Natural killer cell (primary cell): ENCODE measurements around the gene FXN. TPM values are rescaled to one million over a fixed set of nuclear protein-coding genes. Genes with fewer than 3 reads are reported as not detected.
"Not testable (repeated sequence)": the region's sequence is repeated elsewhere in the genome, so short reads cannot be mapped to it uniquely, and the experiment has no call there.

ENCODE experiments used
- ATAC-seq, 3 donors: fragments of 150-1000 bp in 2 of 3; fragments of 200-7000 bp in 1 of 3; cut with Tn5 transposase; 1 replicate in 1 of 3; 2 replicates in 2 of 3; pipeline ENCODE4 v1.10.0; 2021; ENCODE audit warnings: mild to moderate bottlenecking in 2 of 3, moderate library complexity in 2 of 3
- DNase-seq, 2 donors: peaks; one replicate each; pipeline versions ENCODE4 v3.0.0 to v3.0.0-alpha.2; 2013 to 2021; ENCODE audit warnings: mixed read lengths in 1 of 2
- H3K27ac ChIP-seq: one replicate; pipeline ENCODE4 v1.5.1; 2013; ENCODE audit warnings: mild to moderate bottlenecking, low read length
- H3K27me3 ChIP-seq: one replicate; pipeline ENCODE4 v1.6.1; 2013; ENCODE audit warnings: low read length; ENCODE audit not compliant: control insufficient read depth, insufficient read depth
- H3K36me3 ChIP-seq: one replicate; pipeline ENCODE4 v1.6.1; 2013; ENCODE audit warnings: low read length; ENCODE audit not compliant: control insufficient read depth, insufficient read depth
- H3K4me1 ChIP-seq: one replicate; pipeline ENCODE4 v1.6.1; 2013; ENCODE audit warnings: low read length; ENCODE audit not compliant: control insufficient read depth, insufficient read depth
- H3K4me3 ChIP-seq: one replicate; pipeline ENCODE4 v1.5.1; 2013; ENCODE audit warnings: low read length
- H3K9me3 ChIP-seq: one replicate; pipeline ENCODE4 v1.6.1; 2013; ENCODE audit warnings: low read length; ENCODE audit not compliant: control insufficient read depth, insufficient read depth
- H3K27ac Mint-ChIP-seq, 2 donors: one replicate each; pipeline ENCODE4 v1.8.0; 2022; ENCODE audit warnings: mild to moderate bottlenecking in 2 of 2, mixed read lengths in 2 of 2, moderate library complexity in 1 of 2
- H3K27me3 Mint-ChIP-seq, 2 donors: one replicate each; pipeline ENCODE4 v1.8.0; 2022; ENCODE audit warnings: low read depth in 2 of 2, mixed read lengths in 2 of 2
- H3K36me3 Mint-ChIP-seq: one replicate; pipeline ENCODE4 v1.8.0; 2022; ENCODE audit warnings: mixed read lengths
- H3K4me1 Mint-ChIP-seq, 2 donors: one replicate each; pipeline ENCODE4 v1.8.0; 2022; ENCODE audit warnings: mixed read lengths in 2 of 2
- H3K4me3 Mint-ChIP-seq: one replicate; pipeline ENCODE4 v1.8.0; 2022; ENCODE audit warnings: mild to moderate bottlenecking, moderate library complexity, mixed read lengths
- H3K9me3 Mint-ChIP-seq, 2 donors: one replicate each; pipeline ENCODE4 v1.8.0; 2022; ENCODE audit warnings: mixed read lengths in 2 of 2
- WGBS: methylation state at CpG from one replicate; pipeline ENCODE4 v1.1.7; 2013; ENCODE audit warnings: missing lambda C conversion rate; ENCODE audit not compliant: insufficient coverage; 5-methylcytosine and 5-hydroxymethylcytosine counted together
- intact Hi-C: fragments of 100-400 bp; cut with micrococcal nuclease; formaldehyde crosslinking; loops from one replicate; pipeline ENCODE4 v1.14.2; 2022
- total RNA-seq, 4 donors: library from RNA; stranded (reverse); fragments of 120-200 nt in 1 of 4; gene quantifications; one replicate each; pipeline versions ENCODE4 v1.2.3 to v1.2.4, GENCODE V29; 2013 to 2022
- TF ChIP-seq, protein P1 (sequence below): fragments of 200-600 bp; IDR thresholded peaks from one replicate; pipeline ENCODE4 v1.8.0; 2022; ENCODE audit warnings: antibody characterized with exemption

The FXN gene
- total RNA-seq, 3 donors from 2014 or later (not counting 1 experiment from before 2014, with no cell fraction given): 11.5 to 19.4 (median 18.9) TPM

DNA sequence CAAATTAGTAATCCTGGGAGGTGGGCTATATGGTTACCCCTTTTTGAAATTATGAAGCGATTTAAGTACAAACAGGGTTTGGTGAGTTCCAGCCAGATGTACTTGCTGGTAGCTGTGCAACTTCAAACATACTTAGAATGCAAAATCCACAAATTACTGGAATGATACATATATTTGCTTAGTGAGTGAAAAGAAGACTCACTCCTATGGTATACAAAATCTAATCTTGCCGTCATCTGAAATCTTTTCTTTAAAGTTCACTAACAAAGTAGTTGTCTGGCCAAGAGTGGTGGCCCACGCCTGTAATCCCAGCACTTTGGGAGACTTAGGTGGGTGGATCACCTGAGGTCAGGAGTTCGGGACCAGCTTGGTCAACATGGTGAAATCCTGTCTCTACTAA lies 73.6 kb downstream of the FXN start:
- H3K36me3 Mint-ChIP-seq: no peaks in the 10 kb centered on the region
- TF ChIP-seq, protein P1, sequence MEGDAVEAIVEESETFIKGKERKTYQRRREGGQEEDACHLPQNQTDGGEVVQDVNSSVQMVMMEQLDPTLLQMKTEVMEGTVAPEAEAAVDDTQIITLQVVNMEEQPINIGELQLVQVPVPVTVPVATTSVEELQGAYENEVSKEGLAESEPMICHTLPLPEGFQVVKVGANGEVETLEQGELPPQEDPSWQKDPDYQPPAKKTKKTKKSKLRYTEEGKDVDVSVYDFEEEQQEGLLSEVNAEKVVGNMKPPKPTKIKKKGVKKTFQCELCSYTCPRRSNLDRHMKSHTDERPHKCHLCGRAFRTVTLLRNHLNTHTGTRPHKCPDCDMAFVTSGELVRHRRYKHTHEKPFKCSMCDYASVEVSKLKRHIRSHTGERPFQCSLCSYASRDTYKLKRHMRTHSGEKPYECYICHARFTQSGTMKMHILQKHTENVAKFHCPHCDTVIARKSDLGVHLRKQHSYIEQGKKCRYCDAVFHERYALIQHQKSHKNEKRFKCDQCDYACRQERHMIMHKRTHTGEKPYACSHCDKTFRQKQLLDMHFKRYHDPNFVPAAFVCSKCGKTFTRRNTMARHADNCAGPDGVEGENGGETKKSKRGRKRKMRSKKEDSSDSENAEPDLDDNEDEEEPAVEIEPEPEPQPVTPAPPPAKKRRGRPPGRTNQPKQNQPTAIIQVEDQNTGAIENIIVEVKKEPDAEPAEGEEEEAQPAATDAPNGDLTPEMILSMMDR: no peak
- intact Hi-C loops: no loop called here
- no peaks in the 10 kb centered on the region for H3K9me3 ChIP-seq
- H3K4me3 Mint-ChIP-seq: no peak overlapping the region
- no peak overlapping the region for H3K4me3 ChIP-seq
- H3K9me3 Mint-ChIP-seq: no peaks in the 10 kb centered on the region
- H3K4me1 ChIP-seq: no peaks in the 10 kb centered on the region
- H3K4me1 Mint-ChIP-seq: no peaks in the 10 kb centered on the region
- H3K36me3 ChIP-seq: no peaks in the 10 kb centered on the region
- H3K27me3 ChIP-seq: no peaks in the 10 kb centered on the region
- no peaks in the 10 kb centered on the region for H3K27me3 Mint-ChIP-seq
- WGBS: 100% methylated on average over 2 of the region's 4 CpGs
- DNase-seq: no peak
- H3K27ac ChIP-seq: no peak overlapping the region
- no peak overlapping the region for H3K27ac Mint-ChIP-seq
- ATAC-seq: no peak

DNA sequence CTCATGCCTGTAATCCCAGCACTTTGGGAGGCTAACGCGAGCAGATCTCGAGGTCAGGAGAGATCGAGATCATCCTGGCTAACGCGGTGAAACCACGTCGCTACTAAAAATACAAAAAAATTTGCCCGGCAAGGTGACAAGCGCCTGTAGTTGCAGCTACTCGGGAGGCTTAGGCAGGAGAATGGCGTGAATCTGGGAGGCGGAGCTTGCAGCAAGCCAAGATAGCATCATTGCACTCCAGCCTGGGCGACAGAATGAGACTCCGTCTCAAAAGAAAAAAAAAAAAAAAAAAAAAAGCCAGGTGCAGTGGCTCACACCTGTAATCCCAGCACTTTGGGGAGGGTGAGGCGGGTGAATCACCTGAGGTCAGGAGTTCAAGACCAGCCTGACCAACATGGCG lies 77.1 kb downstream of the FXN start:
- H3K36me3 Mint-ChIP-seq, H3K4me3 ChIP-seq, H3K27me3 Mint-ChIP-seq, H3K27ac ChIP-seq, H3K4me1 Mint-ChIP-seq, H3K27me3 ChIP-seq, H3K27ac Mint-ChIP-seq, H3K4me1 ChIP-seq, DNase-seq, H3K9me3 ChIP-seq, H3K9me3 Mint-ChIP-seq, H3K36me3 ChIP-seq, intact Hi-C loops, H3K4me3 Mint-ChIP-seq, ATAC-seq: not testable (repeated sequence)
- WGBS: 97% methylated on average over 17 of the region's 17 CpGs

DNA sequence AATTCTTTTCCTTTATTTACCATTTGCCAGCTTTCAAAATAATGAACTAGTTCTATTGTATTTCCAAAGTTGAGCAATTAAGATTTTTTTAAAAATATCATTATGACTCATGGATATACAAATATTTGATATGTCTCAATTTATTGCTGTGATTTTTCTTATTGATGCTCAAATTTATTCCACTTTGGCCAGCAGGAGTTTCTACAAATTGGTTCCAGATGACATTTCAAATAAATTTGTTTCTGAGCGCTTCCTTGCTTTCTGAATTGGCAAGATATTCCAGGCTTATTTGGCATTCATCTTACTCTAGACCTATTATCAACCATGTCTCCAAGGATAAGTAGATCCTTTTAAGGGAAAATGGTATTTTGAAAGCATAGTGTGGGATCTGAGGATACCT lies 80.1 kb downstream of the FXN start:
- Histone ChIP-seq H3K27ac (no peak overlapping the region), H3K36me3 (no peaks in the 10 kb centered on the region), H3K4me3 (no peak overlapping the region), H3K4me1 (peaks cover 2% of the 10 kb centered on the region), H3K27me3 (no peaks in the 10 kb centered on the region), H3K9me3 (no peaks in the 10 kb centered on the region)
- ATAC-seq (no peak), DNase-seq (no peak)
- TF ChIP-seq, protein P1: no peak
- no peaks in the 10 kb centered on the region for H3K9me3 Mint-ChIP-seq
- intact Hi-C loops: no loop called here
- no peaks in the 10 kb centered on the region for H3K27me3 Mint-ChIP-seq
- WGBS: 100% methylated on average over 1 of the region's 1 CpG
- H3K36me3 Mint-ChIP-seq: no peaks in the 10 kb centered on the region
- H3K4me3 Mint-ChIP-seq: no peak overlapping the region
- peaks cover 0 to 2% of the 10 kb centered on the region in 2 donors for H3K4me1 Mint-ChIP-seq
- H3K27ac Mint-ChIP-seq: no peak overlapping the region

DNA sequence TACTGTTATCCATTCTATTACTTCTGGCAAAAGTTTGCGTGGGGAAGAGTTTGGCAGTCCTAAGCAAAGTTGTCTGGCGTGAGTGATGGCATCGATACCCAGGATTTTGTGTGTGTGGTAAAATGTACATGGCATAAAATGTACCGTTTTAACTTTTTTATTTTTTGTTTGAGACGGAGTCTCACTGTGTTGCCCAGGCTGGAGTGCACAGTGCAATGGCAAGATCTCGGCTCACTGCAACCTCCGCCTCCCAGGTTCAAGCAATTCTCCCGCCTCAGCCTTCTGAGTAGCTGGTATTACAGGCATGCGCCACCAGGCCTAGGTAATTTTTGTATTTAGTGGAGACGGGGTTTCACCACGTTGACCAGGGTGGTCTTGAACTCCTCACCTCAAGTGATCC lies 83.1 kb downstream of the FXN start:
- intact Hi-C loops: no loop called here
- TF ChIP-seq, protein P1: no peak
- no peak overlapping the region for H3K4me3 ChIP-seq
- H3K9me3 ChIP-seq: no peaks in the 10 kb centered on the region
- Mint-ChIP-seq H3K27me3 (no peaks in the 10 kb centered on the region), H3K36me3 (no peaks in the 10 kb centered on the region), H3K4me1 (peaks cover 10 to 21% of the 10 kb centered on the region in 2 donors), H3K4me3 (no peak overlapping the region), H3K27ac (no peak overlapping the region), H3K9me3 (no peaks in the 10 kb centered on the region)
- no peaks in the 10 kb centered on the region for H3K27me3 ChIP-seq
- 95% methylated on average over 11 of the region's 11 CpGs for WGBS
- H3K27ac ChIP-seq: no peak overlapping the region
- DNase-seq (no peak), ATAC-seq (no peak)
- no peaks in the 10 kb centered on the region for H3K36me3 ChIP-seq
- H3K4me1 ChIP-seq: peaks cover 20% of the 10 kb centered on the region
